Muscle layer of colon (tissue), 2 donors: ENCODE results near the gene C8G.
A peak's percentile ranks its signal among the peaks of the same experiment; 100 is the strongest.

Experiments
- H3K27ac ChIP-seq: one replicate; pipeline ENCODE4 v1.7.0; 2013; ENCODE audit warnings: low read depth, mild to moderate bottlenecking, low read length, moderate library complexity
- H3K27me3 ChIP-seq, 2 donors: one replicate each; pipeline ENCODE4 v1.7.0; 2013; ENCODE audit warnings: low read length in 2 of 2, mild to moderate bottlenecking in 2 of 2; ENCODE audit not compliant: insufficient read depth in 2 of 2, control insufficient read depth in 1 of 2
- H3K36me3 ChIP-seq: one replicate; pipeline ENCODE4 v1.7.0; 2013; ENCODE audit warnings: mild to moderate bottlenecking, low read length; ENCODE audit not compliant: insufficient read depth
- H3K4me1 ChIP-seq: one replicate; pipeline ENCODE4 v1.7.0; 2013; ENCODE audit warnings: mild to moderate bottlenecking, low read length; ENCODE audit not compliant: insufficient read depth
- H3K4me3 ChIP-seq, 2 donors: one replicate each; pipeline ENCODE4 v1.7.0; 2013; ENCODE audit warnings: low read length in 2 of 2, low read depth in 1 of 2, mild to moderate bottlenecking in 1 of 2, moderate library complexity in 1 of 2
- H3K9ac ChIP-seq: one replicate; pipeline ENCODE4 v1.7.0; 2013; ENCODE audit warnings: low read length
- H3K9me3 ChIP-seq: one replicate; pipeline ENCODE4 v1.7.0; 2013; ENCODE audit warnings: mild to moderate bottlenecking, low read length
- donor health status: abdominal sarcoma.
- donor health status: Adenocarcinoma of cecum.

Gene C8G

DNA sequence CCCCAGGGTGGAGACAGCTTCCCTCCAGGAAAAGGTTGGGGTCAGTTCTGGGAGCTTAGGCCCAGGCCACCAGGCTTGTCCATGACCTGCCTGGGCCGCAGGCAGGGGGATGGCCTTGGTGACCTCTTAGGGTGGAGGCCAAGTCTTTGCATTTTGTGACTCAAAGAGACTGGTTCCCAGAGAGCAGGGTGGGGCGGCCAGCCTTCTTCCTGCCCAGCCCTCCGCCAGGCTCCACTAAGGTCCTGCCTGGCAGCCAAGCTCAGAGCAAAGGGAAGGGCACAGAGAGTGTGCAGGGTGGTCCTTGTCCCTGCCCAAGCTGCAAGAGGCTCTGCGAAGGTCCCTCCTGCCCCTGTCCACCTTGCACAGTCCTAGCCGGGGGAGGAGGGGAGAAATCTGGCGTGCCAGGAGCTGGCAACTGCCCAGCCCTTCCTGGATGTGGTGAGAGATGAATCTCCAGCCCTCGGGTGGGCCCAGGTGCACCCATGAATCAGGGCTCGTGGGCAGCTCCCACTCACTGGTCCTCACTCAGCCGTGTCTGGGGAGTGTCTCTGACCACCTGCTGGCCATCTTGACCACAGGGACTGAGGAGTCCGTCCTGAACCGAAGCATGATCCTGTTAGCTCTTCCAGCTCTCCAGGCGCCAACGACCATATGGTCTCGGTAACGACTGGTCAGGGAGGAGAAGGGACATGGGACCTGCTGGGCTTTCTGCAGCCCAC, 29.9 kb downstream of the C8G start:
- Histone ChIP-seq H3K36me3 (no peaks in the 10 kb centered on the region), H3K27ac (no peak overlapping the region), H3K4me1 (no peaks in the 10 kb centered on the region), H3K9ac (no peak overlapping the region), H3K27me3 (peaks cover 0 to 14% of the 10 kb centered on the region in 2 donors), H3K4me3 (no peak overlapping the region), H3K9me3 (no peaks in the 10 kb centered on the region)

DNA sequence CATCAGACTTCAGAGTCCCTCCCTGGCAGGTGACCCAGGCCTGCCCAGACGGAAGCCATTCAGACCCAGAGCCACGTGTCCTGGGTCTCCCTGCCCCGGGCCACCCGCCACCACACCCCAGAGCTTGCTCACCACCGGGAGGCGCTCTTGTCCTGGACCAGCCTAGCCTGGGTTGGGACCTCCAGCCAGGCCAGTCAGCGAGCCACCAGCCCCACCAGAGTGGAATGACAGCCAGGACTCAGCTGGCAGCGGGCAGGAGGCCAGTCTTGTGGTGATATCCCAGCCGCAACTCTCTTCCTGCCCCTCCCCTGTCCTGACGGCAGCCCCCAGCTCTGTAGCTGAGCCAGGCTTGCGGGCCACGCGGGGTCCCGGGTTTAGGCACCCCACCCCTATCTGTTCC, 30.6 kb downstream of the C8G start:
- H3K9me3 ChIP-seq: no peaks in the 10 kb centered on the region
- H3K27ac ChIP-seq: no peak overlapping the region
- no peaks in the 10 kb centered on the region for H3K4me1 ChIP-seq
- H3K27me3 ChIP-seq: peaks cover 0 to 11% of the 10 kb centered on the region in 2 donors
- H3K4me3 ChIP-seq: no peak overlapping the region
- no peaks in the 10 kb centered on the region for H3K36me3 ChIP-seq
- H3K9ac ChIP-seq: no peak overlapping the region

DNA sequence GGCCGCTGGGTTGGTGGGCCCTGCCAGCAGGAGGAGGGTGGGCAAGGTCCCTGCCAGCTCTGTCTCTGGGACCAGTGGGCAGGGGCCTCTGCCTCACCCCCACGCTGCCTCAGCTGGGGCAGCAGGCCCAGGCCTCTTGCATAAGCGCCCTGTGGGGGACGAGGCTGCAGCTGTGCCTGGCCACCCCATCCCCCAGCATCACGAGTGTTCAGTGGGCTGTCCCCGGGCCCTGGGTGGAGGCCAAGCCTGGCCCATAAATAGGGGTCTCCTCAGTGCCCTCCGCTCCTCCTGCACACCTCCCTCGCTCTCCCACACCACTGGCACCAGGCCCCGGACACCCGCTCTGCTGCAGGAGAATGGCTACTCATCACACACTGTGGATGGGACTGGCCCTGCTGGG, 32.2 kb downstream of the C8G start, which contains the start of gene PTGDS:
PTGDS (plus strand) TSS at position 282 of the 400 bp plus-strand sequence; CDS start at position 357, 75 bp downstream.
- no peaks in the 10 kb centered on the region for H3K9me3 ChIP-seq
- H3K27me3 ChIP-seq: peaks cover 0 to 11% of the 10 kb centered on the region in 2 donors
- H3K27ac ChIP-seq: no peak within 1 kb of the TSS
- no peaks in the 10 kb centered on the region for H3K4me1 ChIP-seq
- no peak within 1 kb of the TSS for H3K9ac ChIP-seq
- no peaks in the 10 kb centered on the region for H3K36me3 ChIP-seq
- peak within 1 kb of the TSS; percentile 20 to 38 for H3K4me3 ChIP-seq

DNA sequence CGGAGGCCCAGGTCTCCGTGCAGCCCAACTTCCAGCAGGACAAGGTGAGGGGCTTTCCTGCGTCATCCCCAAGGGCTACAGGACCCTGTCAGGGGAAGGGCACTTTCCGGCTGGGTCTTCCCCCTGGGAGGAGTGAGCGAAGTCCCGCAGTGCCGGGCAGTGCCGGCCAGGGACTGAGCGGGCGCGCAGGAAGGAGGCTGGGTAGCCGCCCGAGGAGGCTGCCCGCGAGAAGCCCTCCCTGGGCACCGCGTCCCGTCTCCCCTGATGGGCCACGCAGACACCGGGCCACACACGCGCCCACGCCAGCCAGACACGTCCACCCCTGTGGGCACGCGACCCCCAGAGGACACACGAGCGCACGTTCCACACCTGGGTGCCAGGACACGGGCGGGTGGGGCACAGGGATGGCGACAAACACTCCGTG, 32.6 kb downstream of the C8G start:
- Histone ChIP-seq H3K27ac (no peak overlapping the region), H3K27me3 (peaks cover 0 to 13% of the 10 kb centered on the region in 2 donors), H3K4me1 (no peaks in the 10 kb centered on the region), H3K4me3 (peak overlapping the region; percentile 20 to 38), H3K36me3 (no peaks in the 10 kb centered on the region), H3K9ac (no peak overlapping the region), H3K9me3 (no peaks in the 10 kb centered on the region)

DNA sequence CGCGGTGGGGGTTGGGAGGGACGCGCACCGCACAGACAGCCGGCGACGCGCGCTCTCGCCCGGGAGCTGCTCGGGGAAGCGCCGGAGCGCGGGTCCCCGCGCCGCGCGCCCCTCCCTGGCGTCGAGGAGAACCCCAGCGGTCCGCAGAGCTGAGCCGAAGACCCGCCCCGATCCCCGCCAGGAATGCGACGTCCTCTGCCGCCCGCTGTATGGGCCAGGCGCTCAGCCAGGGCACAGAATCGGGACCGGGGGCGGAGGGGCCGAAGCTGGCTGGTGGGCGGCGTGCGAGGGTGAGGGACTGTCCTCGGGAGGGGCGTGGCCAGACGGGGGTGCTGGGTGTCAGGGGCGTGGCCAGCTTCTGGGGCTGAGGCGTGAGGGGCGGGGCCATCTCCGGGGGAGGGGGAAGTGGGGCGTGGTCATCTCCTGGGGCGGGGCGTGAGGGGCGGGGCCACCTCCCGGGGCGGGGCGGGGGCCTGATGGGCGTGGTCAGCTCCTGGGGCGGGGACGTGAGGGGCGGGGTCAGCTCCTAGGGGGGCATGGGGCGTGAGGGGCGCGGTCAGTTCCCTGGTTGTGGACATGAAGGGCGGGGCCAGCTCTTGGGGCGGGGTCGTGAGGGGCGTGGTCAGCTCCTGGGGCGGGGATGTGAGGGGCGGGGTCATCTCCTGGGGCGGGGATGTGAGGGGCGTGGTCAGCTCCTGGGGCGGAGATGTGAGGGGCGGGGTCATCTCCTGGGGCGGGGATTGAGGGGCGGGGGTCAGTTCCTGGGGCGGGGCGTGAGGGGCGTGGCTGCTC, 33.2 kb downstream of the C8G start:
- H3K27ac ChIP-seq: no peak overlapping the region
- H3K4me1 ChIP-seq: no peaks in the 10 kb centered on the region
- peaks cover 0 to 18% of the 10 kb centered on the region in 2 donors for H3K27me3 ChIP-seq
- no peaks in the 10 kb centered on the region for H3K9me3 ChIP-seq
- H3K36me3 ChIP-seq: no peaks in the 10 kb centered on the region
- no peak overlapping the region for H3K9ac ChIP-seq
- H3K4me3 ChIP-seq: peak overlapping the region; percentile 20 to 38

DNA sequence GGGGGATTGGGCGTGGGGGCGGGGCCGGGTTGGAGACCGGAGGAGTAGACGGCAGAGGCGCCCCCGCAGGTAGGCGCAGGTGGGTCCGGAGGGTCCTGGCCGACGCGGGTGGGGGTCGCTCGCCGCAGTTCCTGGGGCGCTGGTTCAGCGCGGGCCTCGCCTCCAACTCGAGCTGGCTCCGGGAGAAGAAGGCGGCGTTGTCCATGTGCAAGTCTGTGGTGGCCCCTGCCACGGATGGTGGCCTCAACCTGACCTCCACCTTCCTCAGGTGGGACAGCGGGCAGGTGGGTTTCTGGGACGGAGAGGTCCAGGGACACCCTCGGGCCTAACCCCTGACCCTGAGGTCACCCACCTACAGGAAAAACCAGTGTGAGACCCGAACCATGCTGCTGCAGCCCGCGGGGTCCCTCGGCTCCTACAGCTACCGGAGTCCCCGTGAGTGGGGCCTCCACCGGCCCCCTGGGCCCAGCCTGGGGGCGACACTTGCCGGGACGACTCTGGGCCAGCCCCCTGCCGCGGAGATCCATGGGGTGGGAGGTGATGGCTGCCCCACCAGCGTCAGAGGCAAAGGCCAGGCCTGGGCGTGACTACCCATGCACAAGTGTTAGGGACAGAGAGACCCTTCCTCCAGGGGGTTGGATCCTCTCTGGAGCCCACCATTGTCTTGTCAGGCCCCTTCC, 34.0 kb downstream of the C8G start:
- Histone ChIP-seq H3K27me3 (peaks cover 0 to 24% of the 10 kb centered on the region in 2 donors), H3K9me3 (no peaks in the 10 kb centered on the region), H3K9ac (no peak overlapping the region), H3K27ac (no peak overlapping the region), H3K36me3 (no peaks in the 10 kb centered on the region), H3K4me1 (no peaks in the 10 kb centered on the region), H3K4me3 (no peak overlapping the region)

DNA sequence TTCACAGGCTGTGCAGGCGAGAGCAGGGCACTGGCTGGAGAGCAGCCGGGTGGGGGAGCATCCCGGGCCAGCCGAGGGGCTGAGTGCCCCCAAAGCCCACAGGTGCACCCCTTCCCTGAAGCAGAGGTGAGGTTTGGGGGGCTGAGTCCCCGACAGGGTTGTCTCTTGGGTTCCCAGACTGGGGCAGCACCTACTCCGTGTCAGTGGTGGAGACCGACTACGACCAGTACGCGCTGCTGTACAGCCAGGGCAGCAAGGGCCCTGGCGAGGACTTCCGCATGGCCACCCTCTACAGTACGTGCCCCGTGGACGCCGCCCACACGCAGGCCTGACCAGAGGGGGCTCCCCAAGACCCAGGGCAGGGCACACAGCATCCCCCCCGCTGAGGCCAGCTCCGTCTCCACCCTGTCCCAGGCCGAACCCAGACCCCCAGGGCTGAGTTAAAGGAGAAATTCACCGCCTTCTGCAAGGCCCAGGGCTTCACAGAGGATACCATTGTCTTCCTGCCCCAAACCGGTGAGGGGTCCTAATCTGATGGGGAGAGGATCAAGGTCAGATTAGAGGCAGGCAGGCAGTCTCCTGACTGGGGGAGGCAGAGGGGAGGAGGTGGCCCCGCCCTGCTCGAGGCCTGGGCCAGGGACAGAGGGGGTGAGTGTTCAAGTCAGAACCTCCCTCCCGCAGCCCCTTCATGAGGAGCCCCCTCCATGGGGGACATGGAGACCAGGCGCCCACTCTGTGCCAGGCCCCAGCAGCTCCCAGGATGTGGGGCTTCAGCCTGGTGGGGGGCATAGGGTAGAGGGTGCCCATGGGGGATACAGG, 34.9 kb downstream of the C8G start:
- H3K4me3 ChIP-seq: no peak overlapping the region
- H3K27me3 ChIP-seq: peaks cover 0 to 34% of the 10 kb centered on the region in 2 donors
- no peak overlapping the region for H3K9ac ChIP-seq
- no peak overlapping the region for H3K27ac ChIP-seq
- no peaks in the 10 kb centered on the region for H3K36me3 ChIP-seq
- no peaks in the 10 kb centered on the region for H3K4me1 ChIP-seq
- H3K9me3 ChIP-seq: no peaks in the 10 kb centered on the region

DNA sequence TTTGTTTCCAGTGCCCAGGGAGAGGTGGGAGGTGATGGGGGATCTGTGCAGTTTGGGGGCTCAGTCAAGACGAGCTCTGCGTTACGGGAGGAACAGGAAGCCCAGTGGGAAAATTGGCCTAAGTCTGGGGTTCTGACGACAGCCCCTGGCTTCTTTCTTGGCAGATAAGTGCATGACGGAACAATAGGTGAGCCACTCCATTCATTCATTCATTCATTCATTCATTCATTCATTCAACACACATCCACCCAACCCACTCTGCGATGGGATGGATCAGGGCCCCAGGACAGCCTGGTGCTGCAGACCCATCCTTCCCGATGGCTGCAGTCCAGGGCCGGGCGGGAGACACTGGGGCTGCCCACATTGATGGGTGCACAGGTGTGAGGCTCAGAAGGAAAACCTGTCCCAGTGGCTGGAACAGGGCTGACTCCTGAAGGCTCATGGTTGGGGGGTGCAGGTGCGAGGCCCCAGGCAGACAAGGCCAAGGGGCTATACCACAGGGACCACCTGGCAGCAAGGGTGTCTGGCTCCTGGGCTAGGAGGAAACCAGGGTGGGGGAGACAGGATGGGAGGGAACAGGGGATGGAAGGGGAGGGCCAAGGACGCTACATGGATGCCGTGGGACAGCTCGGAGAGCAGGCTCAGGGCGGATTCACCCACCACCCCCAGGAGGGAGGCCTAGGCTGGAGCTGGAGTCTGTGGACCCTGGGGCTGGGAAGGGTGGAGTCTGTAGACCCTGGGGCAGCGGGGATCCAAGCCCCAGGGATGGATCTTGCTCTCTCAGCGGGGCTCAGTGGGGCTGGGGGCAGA, 35.8 kb downstream of the C8G start:
- H3K27ac ChIP-seq: no peak overlapping the region
- H3K4me1 ChIP-seq: no peaks in the 10 kb centered on the region
- H3K9me3 ChIP-seq: no peaks in the 10 kb centered on the region
- H3K4me3 ChIP-seq: no peak overlapping the region
- peaks cover 0 to 42% of the 10 kb centered on the region in 2 donors for H3K27me3 ChIP-seq
- H3K36me3 ChIP-seq: no peaks in the 10 kb centered on the region
- no peak overlapping the region for H3K9ac ChIP-seq

DNA sequence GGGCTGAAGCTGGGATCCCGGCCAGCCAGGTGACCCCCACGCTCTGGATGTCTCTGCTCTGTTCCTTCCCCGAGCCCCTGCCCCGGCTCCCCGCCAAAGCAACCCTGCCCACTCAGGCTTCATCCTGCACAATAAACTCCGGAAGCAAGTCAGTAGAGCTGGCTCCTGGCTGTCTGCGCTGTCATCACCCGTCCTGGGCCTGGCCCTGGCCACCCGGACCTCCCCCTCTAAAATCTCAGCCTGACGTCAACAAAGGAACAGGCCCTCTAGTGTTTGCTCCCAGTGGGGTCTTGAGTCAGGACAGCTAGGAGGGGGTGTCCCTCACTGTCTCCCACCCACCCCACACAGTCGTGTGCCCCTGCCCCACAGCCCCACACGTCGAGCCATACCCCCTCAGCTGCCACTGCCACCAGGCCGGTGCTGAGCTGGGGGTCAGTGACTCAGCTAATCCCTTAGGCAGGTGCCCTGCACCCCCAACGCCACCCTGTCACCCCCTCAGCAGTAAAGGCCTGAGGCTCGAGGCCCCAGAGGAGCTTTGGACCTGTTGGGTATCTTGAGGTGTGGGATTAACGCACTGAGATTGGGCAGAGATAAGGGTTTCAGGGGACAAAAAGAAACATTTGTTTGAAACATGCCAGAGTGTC, 36.7 kb downstream of the C8G start:
- no peak overlapping the region for H3K4me3 ChIP-seq
- peaks cover 0 to 47% of the 10 kb centered on the region in 2 donors for H3K27me3 ChIP-seq
- H3K9me3 ChIP-seq: no peaks in the 10 kb centered on the region
- H3K4me1 ChIP-seq: no peaks in the 10 kb centered on the region
- no peak overlapping the region for H3K9ac ChIP-seq
- H3K27ac ChIP-seq: no peak overlapping the region
- no peaks in the 10 kb centered on the region for H3K36me3 ChIP-seq
